Smooth muscle cell of the brain vasculature (primary cell): Measurements from ENCODE around the gene MORN5.
"Not testable (repeated sequence)": the region's sequence is repeated elsewhere in the genome, so short reads cannot be mapped to it uniquely, and the experiment has no call there.

Experiments used
- DNase-seq: peaks from one replicate; pipeline ENCODE4 v3.0.0-alpha.2; 2012; ENCODE audit warnings: low read depth, low spot score

The MORN5 gene

GRCh38 chr9:122159026-122159924 is at the start of gene MORN5, which contains the start of gene NDUFA8:
Gene MORN5 (plus strand): TSS chr9:122159908. CDS start chr9:122159973, 65 bp downstream.
Gene NDUFA8 (minus strand): TSS chr9:122159779. CDS start chr9:122159677, 102 bp downstream.
- DNase-seq, result peak; percentile 89

GRCh38 chr9:122110100-122110833 is 49.4 kb upstream of the MORN5 start:
- DNase-seq, result no peak

- no peak for DNase-seq
Measured at GRCh38 chr9:122111413-122112085, 48.2 kb upstream of the MORN5 start.

- no peak for DNase-seq
Measured at GRCh38 chr9:122112238-122112637, 47.5 kb upstream of the MORN5 start.

DNA sequence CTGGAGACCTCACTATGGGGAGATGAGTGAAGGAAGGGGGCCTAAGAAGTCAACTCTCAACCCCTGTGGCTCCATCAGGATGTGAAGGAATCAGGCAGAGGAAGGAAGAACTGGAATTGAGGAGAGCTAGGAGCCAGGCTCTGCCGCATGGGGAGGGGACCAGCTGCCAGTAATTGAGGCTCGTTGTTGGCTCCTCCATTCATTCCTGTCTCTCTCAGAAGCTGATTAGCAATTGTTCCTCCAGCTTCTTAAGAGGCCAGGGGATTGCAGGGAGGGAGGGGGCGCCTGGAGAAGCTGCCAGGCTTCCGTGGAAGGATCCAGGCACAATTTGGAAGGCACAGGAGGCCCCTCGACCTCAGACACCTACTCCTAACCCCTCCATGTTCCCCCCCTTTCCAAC is 46.1 kb upstream of the MORN5 start:
- no peak for DNase-seq

DNA sequence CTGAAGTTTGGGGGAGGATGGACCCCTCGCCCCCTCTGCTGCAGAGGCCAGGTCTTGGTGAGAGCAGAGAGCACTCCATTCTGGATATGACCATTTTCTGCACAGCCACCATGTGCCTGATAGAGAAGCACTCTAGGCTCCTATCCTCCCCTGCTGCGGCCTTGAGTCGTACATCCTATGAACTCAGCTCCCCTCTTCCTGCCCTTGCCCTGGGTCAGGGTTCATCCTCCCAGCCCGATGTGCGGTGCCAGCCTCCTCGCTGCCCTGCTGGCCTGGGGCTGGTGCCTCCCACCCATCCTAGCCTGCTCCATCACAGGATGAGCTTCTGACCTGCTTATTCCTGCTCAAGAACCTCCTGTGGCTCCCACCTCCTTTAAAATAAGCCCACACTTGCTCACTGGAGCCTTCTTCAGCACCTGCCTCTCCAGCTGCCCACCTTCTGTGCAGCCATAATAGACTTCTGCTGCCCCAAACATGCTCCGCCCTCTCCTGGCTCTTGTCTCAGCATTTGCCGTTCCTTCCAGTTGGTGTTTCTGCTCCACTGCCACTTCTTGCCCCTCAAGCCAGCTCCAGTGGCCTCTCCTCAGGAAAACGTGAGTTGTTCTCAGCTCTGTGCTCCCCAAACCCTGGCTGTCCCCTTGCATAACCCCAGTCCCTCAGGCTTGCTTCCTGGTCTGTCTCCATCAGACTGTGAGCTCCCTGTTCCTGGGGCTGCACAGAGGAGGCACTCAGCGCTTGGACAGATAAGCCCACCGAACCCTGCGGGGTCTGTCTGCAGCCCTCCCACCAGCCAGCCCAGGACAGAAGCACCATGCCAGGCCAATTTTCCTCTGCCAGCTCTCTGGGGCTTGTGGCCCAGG is 44.3 kb upstream of the MORN5 start:
- no peak for DNase-seq

GRCh38 chr9:122116040-122116439 is 43.7 kb upstream of the MORN5 start:
- DNase-seq, result no peak

DNA sequence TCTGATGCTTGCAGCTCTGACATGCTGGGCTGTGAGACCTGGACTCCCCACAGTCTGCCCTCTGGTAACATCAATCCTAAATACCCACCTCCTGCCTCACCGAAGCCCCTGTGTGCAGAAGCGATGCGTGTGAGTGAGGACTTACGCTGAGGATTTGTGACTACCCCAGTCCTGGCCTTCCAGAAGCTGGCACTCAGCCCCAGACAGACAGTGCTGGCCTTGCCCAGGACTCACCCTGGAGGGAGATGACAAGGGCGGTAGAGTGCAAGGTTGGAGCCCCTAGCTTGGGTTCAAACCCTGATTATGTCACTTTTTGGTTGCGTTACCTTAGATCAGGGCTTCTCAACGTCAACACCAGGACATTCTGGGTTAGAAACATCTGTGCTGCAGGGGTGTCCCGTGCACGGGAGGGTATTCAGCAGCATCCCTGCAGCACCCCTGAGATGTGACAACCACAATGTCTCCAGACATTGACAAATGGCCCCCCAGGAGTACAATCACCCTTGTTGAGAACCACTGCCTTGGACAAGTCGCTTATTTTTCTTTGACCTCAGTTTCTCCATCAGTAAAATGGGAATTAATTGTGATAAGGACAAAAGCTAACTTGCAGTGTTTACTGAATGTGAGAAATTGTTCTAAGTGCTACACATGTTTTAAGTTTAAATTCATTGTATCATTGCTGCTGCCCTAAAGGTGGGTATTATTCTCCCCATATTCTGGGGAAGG is 43.1 kb upstream of the MORN5 start:
- DNase-seq, result no peak

GRCh38 chr9:122117241-122117640 is 42.5 kb upstream of the MORN5 start:
- DNase-seq, result not testable (repeated sequence)

DNA sequence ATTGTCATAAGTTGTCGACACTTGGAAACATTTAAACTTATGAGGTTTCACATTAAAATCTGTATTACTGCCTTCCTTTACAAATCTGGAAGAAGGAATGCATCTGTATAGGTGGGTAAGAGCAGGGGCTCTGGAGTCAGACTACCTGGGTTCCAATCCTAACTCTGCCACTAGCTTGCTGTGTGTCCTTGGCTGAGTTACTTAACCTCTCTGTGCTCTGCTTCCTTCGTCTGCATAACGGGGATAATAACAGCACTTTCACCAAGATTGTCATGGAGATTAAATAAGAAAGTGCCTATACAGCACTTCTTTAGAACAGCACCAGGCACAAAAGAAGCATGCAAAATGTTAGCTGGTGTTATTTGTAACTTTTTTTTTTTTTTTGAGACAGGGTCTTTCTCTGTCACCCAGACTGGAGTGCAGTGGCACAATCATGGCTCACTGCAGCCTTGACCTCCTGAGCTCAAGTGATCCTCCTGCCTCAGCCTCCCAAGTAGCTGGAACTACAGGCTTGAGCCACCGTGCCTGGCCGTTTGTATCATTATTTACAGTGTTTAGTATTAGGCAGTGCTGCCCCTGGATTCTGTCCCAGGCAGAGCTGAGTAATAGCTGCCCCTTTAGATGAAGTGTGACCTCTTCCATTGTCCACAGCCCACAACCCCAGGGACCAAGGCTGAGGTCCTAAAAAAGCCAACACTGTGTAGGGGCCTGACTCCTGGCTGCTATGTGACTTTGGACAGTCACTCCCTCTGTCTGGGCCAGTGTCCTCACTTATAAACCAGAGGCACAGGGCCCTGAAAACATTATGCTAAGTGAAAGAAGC is 41.2 kb upstream of the MORN5 start:
- no peak for DNase-seq

GRCh38 chr9:122119166-122119521 is 40.6 kb upstream of the MORN5 start:
- DNase-seq, result no peak

- DNase-seq, result no peak
Measured at GRCh38 chr9:122119721-122120120, 40.0 kb upstream of the MORN5 start.

DNA sequence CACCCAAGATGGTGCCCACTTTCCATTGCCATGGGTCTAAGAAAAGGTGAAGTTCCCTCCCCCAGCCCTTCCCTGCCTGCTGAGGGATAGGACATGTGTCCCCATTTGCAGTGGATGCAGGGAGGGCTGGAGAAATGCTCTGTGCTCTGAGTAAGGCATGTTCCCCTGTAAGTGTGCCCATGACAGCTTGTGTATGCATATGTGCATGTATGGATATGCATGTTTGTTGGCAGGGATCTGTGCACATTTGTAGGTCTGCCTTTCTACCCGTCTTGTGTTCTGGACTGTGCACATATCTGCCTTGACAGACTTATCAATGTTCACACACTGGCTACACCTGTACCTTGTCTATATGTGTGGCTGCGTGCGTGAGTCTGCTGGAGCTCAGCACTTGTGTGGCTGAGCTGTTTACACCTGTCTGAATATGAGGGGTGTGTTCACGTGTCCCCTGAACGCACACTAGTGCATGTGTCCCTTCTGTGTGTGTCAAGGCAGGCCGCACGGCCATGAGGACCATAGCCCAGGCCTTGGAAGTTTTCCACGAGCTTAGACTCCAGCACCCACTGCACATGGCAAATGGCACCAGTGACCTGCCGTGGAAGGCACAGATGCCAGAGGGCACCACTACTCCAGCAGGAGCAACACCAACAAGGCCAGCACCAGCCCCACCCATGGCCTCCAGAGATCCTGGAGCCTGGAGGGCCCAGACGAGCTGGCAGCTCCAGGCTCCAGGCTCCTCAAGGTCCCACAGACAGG is 39.2 kb upstream of the MORN5 start:
- no peak for DNase-seq

GRCh38 chr9:122121391-122121790 is 38.3 kb upstream of the MORN5 start:
- no peak for DNase-seq

GRCh38 chr9:122121931-122122330 is 37.8 kb upstream of the MORN5 start:
- no peak for DNase-seq

DNA sequence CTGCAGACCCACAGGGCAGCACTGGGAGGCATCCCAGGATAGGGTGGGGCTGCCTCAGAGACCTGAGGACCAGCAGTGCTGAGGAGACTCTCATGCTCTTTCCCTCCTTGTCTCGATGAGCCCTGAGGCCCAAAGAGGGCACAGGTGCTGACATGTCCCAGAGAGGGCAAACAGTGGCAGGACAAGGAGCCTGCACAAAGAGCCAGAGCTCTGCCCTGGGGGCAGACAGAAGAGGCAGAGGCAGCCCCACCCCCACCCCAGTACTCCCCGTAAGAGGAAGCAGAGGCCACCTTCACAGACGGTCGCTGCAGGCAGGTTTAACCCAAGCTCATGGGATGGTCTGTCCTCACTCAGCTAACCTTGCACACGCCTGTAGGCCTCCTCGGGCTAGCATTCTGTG is 37.2 kb upstream of the MORN5 start:
- no peak for DNase-seq

- peak; percentile 36 for DNase-seq
Measured at GRCh38 chr9:122122903-122123632, 36.6 kb upstream of the MORN5 start.

DNA sequence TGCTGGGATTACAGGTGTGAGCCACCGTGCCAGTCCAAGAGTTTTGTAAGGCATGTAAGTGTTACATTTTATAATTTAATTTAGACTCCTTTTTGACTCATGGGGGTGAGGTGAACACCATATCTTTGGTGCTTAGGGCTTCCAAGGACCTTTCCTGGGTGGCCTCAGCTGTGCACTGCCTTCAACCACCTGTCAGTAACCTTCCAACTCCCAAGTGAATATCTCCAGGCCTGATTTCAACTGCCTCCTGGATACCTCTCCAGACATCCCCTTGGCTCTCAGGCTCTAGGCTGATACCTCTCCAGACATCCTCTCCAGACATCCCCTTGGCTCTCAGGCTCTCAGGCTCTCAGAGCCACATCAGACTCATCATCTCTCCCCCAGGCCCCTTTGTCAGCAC is 35.7 kb upstream of the MORN5 start:
- no peak for DNase-seq
